Common myeloid progenitor, CD34-positive (primary cell): ENCODE results near the gene SFXN5.
A peak's percentile ranks its signal among the peaks of the same experiment; 100 is the strongest.

Experiments
- CTCF ChIA-PET: fragments of 350-600 bp; sonication (Branson Sonifier 250); formaldehyde crosslinking; loops from one replicate; lab custom pipeline; 2021; ENCODE audit warnings: antibody characterized with exemption; lab: Charles Lee
- POLR2A ChIA-PET: fragments of 350-600 bp; sonication (Branson Sonifier 250); formaldehyde crosslinking; loops from one replicate; lab custom pipeline; 2021; ENCODE audit warnings: antibody characterized with exemption; lab: Charles Lee
- DNase-seq, 3 donors: peaks; one replicate each; pipeline versions ENCODE4 v3.0.0 to v3.0.0-alpha.2; 2013
- H3K27ac ChIP-seq, 2 experiments: 1 replicate in 1 of 2; 2 replicates in 1 of 2; pipeline ENCODE4 v1.7.0; 2013; ENCODE audit warnings: inconsistent platforms in 2 of 2, low read length in 2 of 2, mild to moderate bottlenecking in 2 of 2, low read depth in 1 of 2, moderate library complexity in 1 of 2; ENCODE audit not compliant: severe bottlenecking in 2 of 2, insufficient read depth in 1 of 2, poor library complexity in 1 of 2
- H3K27me3 ChIP-seq, 5 experiments: replicated peaks in 2 of 5; 1 replicate in 3 of 5; 2 replicates in 2 of 5; pipeline versions ENCODE4 v1.6.1 to v1.7.0; 2013; ENCODE audit warnings: low read length in 4 of 5, mild to moderate bottlenecking in 2 of 5, moderate library complexity in 2 of 5, inconsistent platforms in 1 of 5; ENCODE audit not compliant: insufficient read depth in 5 of 5, control insufficient read depth in 4 of 5
- H3K36me3 ChIP-seq, 4 experiments: 1 replicate in 2 of 4; 2 replicates in 2 of 4; pipeline versions ENCODE4 v1.6.1 to v1.7.0; 2013; ENCODE audit warnings: low read length in 3 of 4, control low read depth in 1 of 4, mild to moderate bottlenecking in 1 of 4; ENCODE audit not compliant: control insufficient read depth in 4 of 4, insufficient read depth in 4 of 4
- H3K4me1 ChIP-seq, 4 experiments: 1 replicate in 3 of 4; 2 replicates in 1 of 4; pipeline versions ENCODE4 v1.6.1 to v1.7.1; 2013; ENCODE audit warnings: low read length in 3 of 4, mild to moderate bottlenecking in 3 of 4, control low read depth in 1 of 4, inconsistent platforms in 1 of 4, moderate library complexity in 1 of 4; ENCODE audit not compliant: control insufficient read depth in 4 of 4, insufficient read depth in 4 of 4; ENCODE audit errors: control extremely low read depth in 1 of 4
- H3K4me3 ChIP-seq, 7 experiments: 1 replicate in 4 of 7; 2 replicates in 3 of 7; pipeline versions ENCODE4 v1.5.1 to v1.7.0; 2013; ENCODE audit warnings: mild to moderate bottlenecking in 7 of 7, low read length in 6 of 7, moderate library complexity in 6 of 7, inconsistent platforms in 2 of 7, low read depth in 2 of 7, control low read depth in 1 of 7; ENCODE audit not compliant: insufficient read depth in 4 of 7, control insufficient read depth in 1 of 7; ENCODE audit errors: extremely low read depth in 1 of 7
- H3K9me3 ChIP-seq, 5 experiments: 1 replicate in 4 of 5; 2 replicates in 1 of 5; pipeline versions ENCODE4 v1.6.1 to v1.7.1; 2013; ENCODE audit warnings: low read length in 4 of 5, mild to moderate bottlenecking in 2 of 5, inconsistent platforms in 1 of 5, low read depth in 1 of 5, moderate library complexity in 1 of 5; ENCODE audit not compliant: control insufficient read depth in 4 of 5, insufficient read depth in 2 of 5; ENCODE audit errors: control extremely low read depth in 1 of 5
- WGBS: methylation state at CpG from one replicate; pipeline ENCODE4 v1.1.5; 2013; ENCODE audit not compliant: insufficient coverage; 5-methylcytosine and 5-hydroxymethylcytosine counted together

SFXN5 gene

DNA sequence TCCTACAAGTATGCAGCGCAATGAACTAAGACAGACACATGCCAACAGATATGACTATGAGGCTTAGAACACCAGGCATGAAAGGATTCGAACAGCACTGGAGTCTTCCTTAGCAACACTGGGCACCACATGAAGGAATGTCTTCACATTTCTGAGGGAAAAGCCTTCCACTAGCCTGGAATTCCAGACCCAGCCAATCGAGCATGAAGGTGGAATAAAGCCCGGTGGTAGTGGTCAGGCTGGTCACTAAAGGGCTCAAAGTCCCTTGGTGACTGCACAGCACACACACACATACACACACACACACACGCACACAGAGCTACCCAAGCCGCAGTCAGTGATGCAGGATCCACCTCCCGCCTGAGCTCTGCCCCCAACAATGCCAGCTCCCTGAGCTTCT lies 19.7 kb upstream of the SFXN5 start:
- POLR2A ChIA-PET: no interaction called here
- H3K27me3 ChIP-seq: no peaks in the 10 kb centered on the region
- peaks cover 0 to 13% (median 10%) of the 10 kb centered on the region in 4 experiments for H3K4me1 ChIP-seq
- H3K9me3 ChIP-seq: no peaks in the 10 kb centered on the region
- peaks cover 0 to 2% (median 0%) of the 10 kb centered on the region in 4 experiments for H3K36me3 ChIP-seq
- DNase-seq: no peak
- 100% methylated on average over 2 of the region's 7 CpGs for WGBS
- CTCF ChIA-PET: interaction anchor here (1.0 to 3.0 kb wide), 2 partner anchors 65 to 86 kb away, joined by 3 to 11 read pairs; no protein-coding TSS in a partner anchor
- no peak overlapping the region for H3K4me3 ChIP-seq
- no peak overlapping the region for H3K27ac ChIP-seq

DNA sequence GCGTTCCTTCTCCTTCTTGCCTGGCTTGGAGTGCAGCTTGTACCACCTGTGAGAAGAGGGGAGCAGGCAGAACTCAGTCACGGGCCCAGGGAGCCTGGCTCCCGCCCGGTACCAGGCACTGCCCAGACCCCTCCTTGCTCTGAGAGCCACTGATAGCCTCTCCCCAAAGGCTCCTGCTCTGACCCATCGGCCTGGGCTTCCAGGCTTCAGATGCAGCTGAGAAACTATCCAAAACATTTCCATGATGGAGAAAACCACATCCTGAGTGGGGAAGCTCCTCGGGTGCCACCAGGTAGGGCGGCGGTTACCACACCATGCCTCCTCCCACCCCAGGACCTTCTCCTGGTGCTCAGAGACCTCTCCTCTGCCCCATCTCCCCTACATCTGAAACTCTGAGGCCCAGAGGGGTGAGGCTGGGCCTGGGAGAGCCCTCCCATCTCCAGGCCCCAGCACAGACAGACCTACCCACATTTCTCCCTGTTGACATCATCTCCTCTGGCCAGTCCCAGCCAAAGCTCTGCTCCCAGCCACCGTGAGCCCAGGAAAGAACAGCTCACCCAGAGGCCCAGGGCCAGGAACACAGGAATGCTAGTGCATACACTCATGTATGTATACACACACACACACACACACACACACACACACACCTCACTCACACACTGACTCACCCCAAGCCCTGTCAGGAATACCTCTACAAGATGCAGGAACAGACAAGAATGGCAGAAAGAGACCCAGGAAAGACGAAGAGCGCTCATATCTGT lies 17.9 kb upstream of the SFXN5 start:
- CTCF ChIA-PET: interaction anchor here (0.9 to 8.6 kb wide), 7 partner anchors 10 to 123 kb away, joined by 3 to 78 read pairs (median 4); no protein-coding TSS in a partner anchor
- no peak for DNase-seq
- 90% methylated on average over 4 of the region's 11 CpGs for WGBS
- no peaks in the 10 kb centered on the region for H3K9me3 ChIP-seq
- POLR2A ChIA-PET: no interaction called here
- peaks cover 0 to 2% (median 0%) of the 10 kb centered on the region in 4 experiments for H3K36me3 ChIP-seq
- no peak overlapping the region for H3K4me3 ChIP-seq
- H3K4me1 ChIP-seq: peaks cover 0 to 23% (median 19%) of the 10 kb centered on the region in 4 experiments
- no peaks in the 10 kb centered on the region for H3K27me3 ChIP-seq
- no peak overlapping the region for H3K27ac ChIP-seq

DNA sequence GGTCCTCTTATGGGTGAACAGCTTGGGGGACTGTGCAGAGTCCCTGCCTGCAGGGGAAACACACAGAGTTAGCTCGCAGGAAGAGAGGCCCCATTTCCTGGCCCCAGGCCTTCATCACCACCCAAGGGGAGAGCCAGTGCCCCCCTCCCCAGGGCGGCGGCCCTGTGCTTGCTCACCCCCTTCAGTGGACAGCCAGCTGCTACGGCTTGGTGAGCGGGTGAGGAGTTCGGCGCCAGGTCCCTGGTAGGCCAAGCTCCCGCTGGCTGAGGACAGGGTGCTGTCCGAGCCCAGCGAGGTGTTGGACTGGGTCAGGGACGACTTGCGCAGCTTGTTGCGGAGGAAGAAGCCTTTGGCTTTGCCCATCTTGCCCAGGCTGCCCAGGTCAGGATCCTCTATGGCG lies 17.2 kb upstream of the SFXN5 start:
- DNase-seq: no peak
- WGBS: 95% methylated on average over 14 of the region's 14 CpGs
- POLR2A ChIA-PET: no interaction called here
- peaks cover 0 to 2% (median 0%) of the 10 kb centered on the region in 4 experiments for H3K36me3 ChIP-seq
- no peak overlapping the region for H3K27ac ChIP-seq
- H3K27me3 ChIP-seq: no peaks in the 10 kb centered on the region
- CTCF ChIA-PET: interaction anchor here (0.9 to 8.6 kb wide), 11 partner anchors 11 to 124 kb away, joined by 3 to 78 read pairs (median 4); no protein-coding TSS in a partner anchor
- H3K9me3 ChIP-seq: no peaks in the 10 kb centered on the region
- H3K4me1 ChIP-seq: peaks cover 0 to 30% (median 26%) of the 10 kb centered on the region in 4 experiments
- no peak overlapping the region for H3K4me3 ChIP-seq

- ChIA-PET CTCF (interaction anchor here (1.0 to 8.6 kb wide), 13 partner anchors 8 to 200 kb away, joined by 3 to 78 read pairs (median 4); no protein-coding TSS in a partner anchor), POLR2A (no interaction called here)
- Histone ChIP-seq H3K4me1 (peaks cover 0 to 34% (median 30%) of the 10 kb centered on the region in 4 experiments), H3K27ac (no peak overlapping the region), H3K4me3 (no peak overlapping the region), H3K36me3 (peaks cover 0 to 2% (median 0%) of the 10 kb centered on the region in 4 experiments), H3K9me3 (no peaks in the 10 kb centered on the region), H3K27me3 (no peaks in the 10 kb centered on the region)
- 96% methylated on average over 12 of the region's 12 CpGs for WGBS
- no peak for DNase-seq
These were observed 16.7 kb upstream of the SFXN5 start for GRCh38 chr2:73088211-73088610.

DNA sequence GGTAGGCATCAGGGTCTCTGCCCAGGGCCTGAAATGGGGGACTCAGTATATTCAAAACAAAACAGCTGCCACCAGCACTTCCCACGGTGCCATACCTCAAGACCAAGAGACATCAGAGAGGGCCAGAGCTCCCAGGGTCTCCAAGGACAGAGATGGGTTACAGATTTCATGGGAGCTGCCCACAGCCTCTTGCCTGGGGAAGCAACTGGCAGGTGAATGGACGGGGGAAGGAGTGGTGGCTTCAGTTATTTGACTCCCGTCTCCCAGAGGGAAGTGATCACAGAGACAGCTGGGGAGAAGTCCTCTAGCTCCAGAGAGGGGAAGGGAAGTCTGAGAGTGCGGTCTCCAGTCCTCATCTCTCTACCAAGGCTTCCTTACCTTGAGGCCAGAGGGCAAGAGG lies 15.8 kb upstream of the SFXN5 start:
- ChIA-PET CTCF (interaction anchor here (0.6 to 8.6 kb wide), 12 partner anchors 9 to 550 kb away, joined by 3 to 78 read pairs (median 10); no protein-coding TSS in a partner anchor), POLR2A (no interaction called here)
- no peak overlapping the region for H3K4me3 ChIP-seq
- H3K9me3 ChIP-seq: no peaks in the 10 kb centered on the region
- 90% methylated on average over 3 of the region's 4 CpGs for WGBS
- no peak for DNase-seq
- H3K4me1 ChIP-seq: peaks cover 0 to 29% (median 25%) of the 10 kb centered on the region in 4 experiments
- H3K27ac ChIP-seq: no peak overlapping the region
- H3K27me3 ChIP-seq: no peaks in the 10 kb centered on the region
- H3K36me3 ChIP-seq: peaks cover 0 to 2% (median 0%) of the 10 kb centered on the region in 4 experiments

DNA sequence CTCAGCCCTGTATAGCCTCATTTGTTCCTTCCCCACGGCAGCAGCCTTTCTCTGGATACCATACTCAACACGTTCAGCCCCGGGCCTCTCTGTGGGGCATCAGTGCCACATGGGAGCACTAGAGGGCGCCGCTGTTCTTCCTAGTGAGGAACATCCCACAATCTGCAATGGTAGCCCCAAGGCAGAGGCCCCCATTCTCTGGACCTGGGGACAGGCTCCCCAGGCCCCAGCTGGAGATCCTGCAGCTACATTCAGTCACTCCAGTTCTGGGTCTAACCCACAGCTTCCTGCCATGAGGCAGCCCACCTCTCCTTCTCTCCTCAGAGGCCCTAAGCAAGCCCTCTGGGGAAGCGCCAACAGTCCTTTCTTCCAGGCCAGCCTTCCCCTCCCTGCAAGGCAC lies 14.2 kb upstream of the SFXN5 start:
- CTCF ChIA-PET: interaction anchor here (0.6 to 8.6 kb wide), 32 partner anchors 10 to 191 kb away, joined by 3 to 78 read pairs (median 5); partner anchors contain the start of gene SFXN5
- POLR2A ChIA-PET: no interaction called here
- no peak overlapping the region for H3K4me3 ChIP-seq
- 4% methylated on average over 5 of the region's 6 CpGs for WGBS
- peak; percentile 69 to 86 (median 82) for DNase-seq
- H3K27ac ChIP-seq: no peak overlapping the region
- no peaks in the 10 kb centered on the region for H3K27me3 ChIP-seq
- peaks cover 0 to 22% (median 20%) of the 10 kb centered on the region in 4 experiments for H3K4me1 ChIP-seq
- peaks cover 0 to 2% (median 0%) of the 10 kb centered on the region in 4 experiments for H3K36me3 ChIP-seq
- no peaks in the 10 kb centered on the region for H3K9me3 ChIP-seq

DNA sequence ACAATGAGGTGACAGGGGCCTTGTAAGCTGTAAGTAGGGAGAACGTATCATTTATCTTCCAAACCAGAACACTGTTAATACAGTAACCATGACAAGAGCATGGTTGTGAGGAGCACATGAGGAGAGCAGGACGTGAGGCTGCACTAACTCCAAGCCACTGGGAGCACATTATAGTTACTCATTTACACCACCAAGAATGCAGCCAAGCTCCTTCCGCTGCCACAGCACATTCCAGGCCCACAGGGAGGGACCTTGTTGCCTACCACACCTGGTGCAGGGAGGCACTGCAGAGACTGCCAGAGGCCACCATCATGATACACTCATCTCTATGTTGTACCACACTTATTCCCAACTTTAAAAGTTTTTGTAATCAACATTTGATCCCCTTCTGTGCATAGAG lies 13.5 kb upstream of the SFXN5 start:
- H3K4me1 ChIP-seq: peaks cover 0 to 22% (median 20%) of the 10 kb centered on the region in 4 experiments
- H3K4me3 ChIP-seq: no peak overlapping the region
- H3K36me3 ChIP-seq: peaks cover 0 to 2% (median 0%) of the 10 kb centered on the region in 4 experiments
- H3K27me3 ChIP-seq: no peaks in the 10 kb centered on the region
- 100% methylated on average over 1 of the region's 3 CpGs for WGBS
- DNase-seq: no peak
- ChIA-PET CTCF (interaction anchor here (0.7 to 8.6 kb wide), 26 partner anchors 11 to 192 kb away, joined by 3 to 78 read pairs (median 5); partner anchors contain the start of genes RAB11FIP5 and SFXN5), POLR2A (no interaction called here)
- H3K27ac ChIP-seq: no peak overlapping the region
- no peaks in the 10 kb centered on the region for H3K9me3 ChIP-seq
